Immature natural killer cell (primary cell): ENCODE results near the gene OXSR1. TPM values are rescaled to one million over a fixed set of nuclear protein-coding genes. Genes with fewer than 3 reads are reported as not detected.
"Not testable (repeated sequence)": the region's sequence is repeated elsewhere in the genome, so short reads cannot be mapped to it uniquely, and the experiment has no call there.

Source experiments
- DNase-seq, 3 donors: peaks; one replicate each; pipeline ENCODE4 v3.0.0; 2022; ENCODE audit warnings: mixed read lengths in 1 of 3
- H3K27ac Mint-ChIP-seq, 6 donors: one replicate each; pipeline ENCODE4 v1.8.0; 2020; ENCODE audit warnings: mixed read lengths in 6 of 6, mild to moderate bottlenecking in 5 of 6, inconsistent platforms in 4 of 6, moderate library complexity in 3 of 6
- H3K27me3 Mint-ChIP-seq, 3 donors: one replicate each; pipeline ENCODE4 v1.8.0; 2020 to 2021; ENCODE audit warnings: low read depth in 3 of 3, mild to moderate bottlenecking in 3 of 3, mixed read lengths in 3 of 3, moderate library complexity in 3 of 3, inconsistent platforms in 1 of 3
- H3K36me3 Mint-ChIP-seq, 3 donors: one replicate each; pipeline ENCODE4 v1.8.0; 2020; ENCODE audit warnings: mixed read lengths in 3 of 3, inconsistent platforms in 2 of 3, mild to moderate bottlenecking in 2 of 3
- H3K4me1 Mint-ChIP-seq, 2 donors: one replicate each; pipeline ENCODE4 v1.8.0; 2020; ENCODE audit warnings: inconsistent platforms in 2 of 2, mild to moderate bottlenecking in 2 of 2, mixed read lengths in 2 of 2, moderate library complexity in 1 of 2
- H3K4me3 Mint-ChIP-seq, 5 donors: one replicate each; pipeline ENCODE4 v1.8.0; 2020; ENCODE audit warnings: mild to moderate bottlenecking in 5 of 5, mixed read lengths in 5 of 5, inconsistent platforms in 3 of 5, moderate library complexity in 3 of 5
- H3K9me3 Mint-ChIP-seq, 6 donors: one replicate each; pipeline ENCODE4 v1.8.0; 2020; ENCODE audit warnings: mild to moderate bottlenecking in 6 of 6, mixed read lengths in 6 of 6, inconsistent platforms in 4 of 6, moderate library complexity in 3 of 6
- polyA plus RNA-seq, 3 donors: library from polyadenylated mRNA; unstranded; fragments of 300-500 nt; fragmentation: Illumina TruSeq; gene quantifications; one replicate each; pipeline ENCODE4 v1.2.3, GENCODE V29; 2021

Gene OXSR1
- polyA plus RNA-seq, 3 donors from 2014 or later: 13.1 to 16.1 (median 13.5) TPM

- no peaks in the 10 kb centered on the region for H3K9me3 Mint-ChIP-seq
- H3K27ac Mint-ChIP-seq: no peak overlapping the region
- H3K27me3 Mint-ChIP-seq: peaks cover 0 to 4% (median 0%) of the 10 kb centered on the region in 3 donors
- peaks cover 14 to 22% of the 10 kb centered on the region in 2 donors for H3K4me1 Mint-ChIP-seq
- peaks cover 0 to 3% (median 0%) of the 10 kb centered on the region in 3 donors for H3K36me3 Mint-ChIP-seq
- DNase-seq: no peak
- H3K4me3 Mint-ChIP-seq: no peak overlapping the region
These were observed 10.6 kb upstream of the OXSR1 start for GRCh38 chr3:38154625-38155255.

- H3K9me3 Mint-ChIP-seq: no peaks in the 10 kb centered on the region
These were observed 9.5 kb upstream of the OXSR1 start for GRCh38 chr3:38155825-38156224.

GRCh38 chr3:38157117-38157516, 8.2 kb upstream of the OXSR1 start:
- Mint-ChIP-seq H3K4me1 (peaks cover 6 to 8% of the 10 kb centered on the region in 2 donors), H3K36me3 (peaks cover 0 to 3% (median 0%) of the 10 kb centered on the region in 3 donors), H3K4me3 (no peak overlapping the region), H3K9me3 (no peaks in the 10 kb centered on the region), H3K27ac (no peak overlapping the region), H3K27me3 (peaks cover 0 to 4% (median 0%) of the 10 kb centered on the region in 3 donors)
- DNase-seq: no peak

More at GRCh38 chr3:38155825-38156224, 9.5 kb upstream of the OXSR1 start:
- peaks cover 0 to 4% (median 0%) of the 10 kb centered on the region in 3 donors for H3K27me3 Mint-ChIP-seq
- peaks cover 14 to 21% of the 10 kb centered on the region in 2 donors for H3K4me1 Mint-ChIP-seq
- H3K4me3 Mint-ChIP-seq: no peak overlapping the region
- H3K27ac Mint-ChIP-seq: no peak overlapping the region
- DNase-seq: no peak
- H3K36me3 Mint-ChIP-seq: peaks cover 0 to 3% (median 0%) of the 10 kb centered on the region in 3 donors

- Mint-ChIP-seq H3K4me1 (peaks cover 4% of the 10 kb centered on the region in 2 donors), H3K27me3 (peaks cover 0 to 4% (median 0%) of the 10 kb centered on the region in 3 donors), H3K9me3 (no peaks in the 10 kb centered on the region), H3K4me3 (no peak overlapping the region), H3K27ac (no peak overlapping the region), H3K36me3 (peaks cover 0 to 3% (median 0%) of the 10 kb centered on the region in 3 donors)
- no peak for DNase-seq
These were observed 7.7 kb upstream of the OXSR1 start for GRCh38 chr3:38157595-38157994.

GRCh38 chr3:38158472-38158871, 6.9 kb upstream of the OXSR1 start:
- H3K27ac Mint-ChIP-seq: no peak overlapping the region

GRCh38 chr3:38160704-38161103, 4.6 kb upstream of the OXSR1 start:
- H3K27me3 Mint-ChIP-seq: peaks cover 7 to 14% (median 9%) of the 10 kb centered on the region in 3 donors
- not testable (repeated sequence) for H3K27ac Mint-ChIP-seq, H3K9me3 Mint-ChIP-seq, H3K4me3 Mint-ChIP-seq, DNase-seq, H3K36me3 Mint-ChIP-seq
- H3K4me1 Mint-ChIP-seq: peaks cover 11 to 12% of the 10 kb centered on the region in 2 donors

More at GRCh38 chr3:38158472-38158871, 6.9 kb upstream of the OXSR1 start:
- H3K9me3 Mint-ChIP-seq: no peaks in the 10 kb centered on the region
- peaks cover 0 to 4% (median 0%) of the 10 kb centered on the region in 3 donors for H3K27me3 Mint-ChIP-seq
- no peak overlapping the region for H3K4me3 Mint-ChIP-seq
- DNase-seq: no peak
- H3K36me3 Mint-ChIP-seq: no peaks in the 10 kb centered on the region
- H3K4me1 Mint-ChIP-seq: no peaks in the 10 kb centered on the region

- H3K4me3 Mint-ChIP-seq: peak overlapping the region; percentile 5 to 95 (median 49)
- H3K4me1 Mint-ChIP-seq: peaks cover 29 to 37% of the 10 kb centered on the region in 2 donors
- H3K27me3 Mint-ChIP-seq: peaks cover 9 to 18% (median 10%) of the 10 kb centered on the region in 3 donors
- no peaks in the 10 kb centered on the region for H3K9me3 Mint-ChIP-seq
- no peaks in the 10 kb centered on the region for H3K36me3 Mint-ChIP-seq
- H3K27ac Mint-ChIP-seq: peak overlapping the region in 5 of 6 donors; percentile 69 to 100 (median 100)
- no peak for DNase-seq
These were observed 2.1 kb upstream of the OXSR1 start for GRCh38 chr3:38163117-38163840.

GRCh38 chr3:38163841-38164642, 1.3 kb upstream of the OXSR1 start:
- Mint-ChIP-seq H3K27me3 (peaks cover 9 to 18% (median 10%) of the 10 kb centered on the region in 3 donors), H3K4me1 (peaks cover 33 to 42% of the 10 kb centered on the region in 2 donors), H3K36me3 (no peaks in the 10 kb centered on the region), H3K27ac (peak overlapping the region; percentile 99 to 100 (median 100)), H3K4me3 (peak overlapping the region; percentile 94 to 97 (median 96)), H3K9me3 (no peaks in the 10 kb centered on the region)
- DNase-seq: no peak

GRCh38 chr3:38164643-38164951, 740 bp upstream of the OXSR1 start:
- Mint-ChIP-seq H3K27me3 (peaks cover 9 to 18% (median 10%) of the 10 kb centered on the region in 3 donors), H3K4me1 (peaks cover 33 to 42% of the 10 kb centered on the region in 2 donors), H3K36me3 (no peaks in the 10 kb centered on the region), H3K4me3 (peak overlapping the region; percentile 94 to 97 (median 96)), H3K27ac (peak overlapping the region; percentile 99 to 100 (median 100)), H3K9me3 (no peaks in the 10 kb centered on the region)
- no peak for DNase-seq

GRCh38 chr3:38165722-38166387, 518 bp downstream of the OXSR1 start:
- Mint-ChIP-seq H3K4me3 (peak overlapping the region; percentile 94 to 97 (median 96)), H3K4me1 (peaks cover 36 to 50% of the 10 kb centered on the region in 2 donors), H3K27ac (peak overlapping the region; percentile 88 to 100 (median 98)), H3K9me3 (no peaks in the 10 kb centered on the region), H3K27me3 (peaks cover 9 to 18% (median 10%) of the 10 kb centered on the region in 3 donors), H3K36me3 (no peaks in the 10 kb centered on the region)
- no peak for DNase-seq

- Mint-ChIP-seq H3K9me3 (no peaks in the 10 kb centered on the region), H3K4me3 (peak overlapping the region; percentile 40 to 97 (median 61))
These were observed 2.3 kb downstream of the OXSR1 start for GRCh38 chr3:38167591-38167990.

GRCh38 chr3:38168151-38169026, 3.1 kb downstream of the OXSR1 start:
- no peak for DNase-seq
- Mint-ChIP-seq H3K9me3 (no peaks in the 10 kb centered on the region), H3K36me3 (no peaks in the 10 kb centered on the region), H3K4me1 (peaks cover 51 to 74% of the 10 kb centered on the region in 2 donors), H3K27me3 (peaks cover 9 to 18% (median 10%) of the 10 kb centered on the region in 3 donors), H3K4me3 (peak overlapping the region in 3 of 5 donors; percentile 2 to 31 (median 14)), H3K27ac (peak overlapping the region in 4 of 6 donors; percentile 12 to 100 (median 34))

More at GRCh38 chr3:38167591-38167990, 2.3 kb downstream of the OXSR1 start:
- DNase-seq: no peak
- peaks cover 9 to 18% (median 10%) of the 10 kb centered on the region in 3 donors for H3K27me3 Mint-ChIP-seq
- peak overlapping the region; percentile 2 to 100 (median 42) for H3K27ac Mint-ChIP-seq
- peaks cover 48 to 66% of the 10 kb centered on the region in 2 donors for H3K4me1 Mint-ChIP-seq
- no peaks in the 10 kb centered on the region for H3K36me3 Mint-ChIP-seq
